Fibroblast of pulmonary artery (primary cell): ENCODE data around the gene COX18.
A peak's percentile ranks its signal among the peaks of the same experiment; 100 is the strongest.

Experiments used
- DNase-seq: peaks from one replicate; pipeline ENCODE4 v3.0.0-alpha.2; 2010; ENCODE audit warnings: low read depth
- H3K4me3 ChIP-seq: replicated peaks from 2 replicates; pipeline ENCODE4 v1.5.1; 2011; ENCODE audit warnings: low read depth, mild to moderate bottlenecking, control low read depth, low read length, moderate library complexity
- CTCF ChIP-seq: IDR thresholded peaks from 2 replicates; pipeline ENCODE4 v1.5.1; 2011; ENCODE audit warnings: mild to moderate bottlenecking, control low read depth, low read length, inconsistent platforms; ENCODE audit errors: missing control alignments

The COX18 gene

GRCh38 chr4:73069338-73070073 lies at the start of gene COX18:
Gene COX18 (minus strand): TSS chr4:73069716. CDS start chr4:73069649, 67 bp downstream.
- peak; percentile 99 for DNase-seq
- peak within 1 kb of the TSS; percentile 75 for H3K4me3 ChIP-seq
- no peak for TF ChIP-seq CTCF

- DNase-seq = no peak
- no peak overlapping the region for H3K4me3 ChIP-seq
- TF ChIP-seq CTCF = no peak
These were observed 40.0 kb upstream of the COX18 start for GRCh38 chr4:73109493-73109892.

GRCh38 chr4:73104695-73105094 lies 35.2 kb upstream of the COX18 start:
- no peak overlapping the region for H3K4me3 ChIP-seq
- no peak for DNase-seq
- TF ChIP-seq CTCF = no peak

GRCh38 chr4:73103799-73104503 lies 34.4 kb upstream of the COX18 start:
- TF ChIP-seq CTCF = no peak
- H3K4me3 ChIP-seq = no peak overlapping the region
- DNase-seq = peak; percentile 9

- DNase-seq = no peak
- TF ChIP-seq CTCF = no peak
- no peak overlapping the region for H3K4me3 ChIP-seq
These were observed 29.6 kb upstream of the COX18 start for GRCh38 chr4:73099143-73099542.

- no peak for TF ChIP-seq CTCF
- DNase-seq = no peak
- H3K4me3 ChIP-seq = no peak overlapping the region
These were observed 29.2 kb upstream of the COX18 start for GRCh38 chr4:73098713-73099112.
